GM18868 (cell line): Measurements from ENCODE around the gene CPNE9.
"Not testable (repeated sequence)": the region's sequence is repeated elsewhere in the genome, so short reads cannot be mapped to it uniquely, and the experiment has no call there.

Experiments used
- ATAC-seq: cut with Tn5 transposase; IDR thresholded peaks from one replicate; pipeline ENCODE4 v1.9.1; 2021; ENCODE audit warnings: mild to moderate bottlenecking, moderate library complexity; ENCODE audit not compliant: unreplicated experiment

The CPNE9 gene

DNA sequence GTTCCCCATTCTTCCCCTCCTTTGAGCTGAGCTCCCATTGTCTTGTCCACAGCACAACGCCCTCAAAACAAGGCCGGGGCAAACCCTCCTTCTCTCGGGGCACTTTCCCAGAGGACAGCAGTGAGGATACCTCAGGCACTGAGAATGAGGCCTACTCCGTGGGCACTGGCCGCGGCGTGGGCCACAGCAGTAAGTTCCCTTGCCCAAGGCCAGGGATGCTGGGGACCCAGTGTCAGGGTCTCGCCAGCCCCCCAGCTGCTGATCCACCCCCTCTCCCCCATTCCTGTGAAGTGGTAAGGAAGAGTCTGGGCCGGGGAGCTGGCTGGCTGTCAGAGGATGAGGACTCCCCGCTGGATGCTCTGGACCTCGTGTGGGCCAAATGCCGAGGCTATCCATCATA lies 41.9 kb downstream of the CPNE9 start:
- no peak for ATAC-seq

DNA sequence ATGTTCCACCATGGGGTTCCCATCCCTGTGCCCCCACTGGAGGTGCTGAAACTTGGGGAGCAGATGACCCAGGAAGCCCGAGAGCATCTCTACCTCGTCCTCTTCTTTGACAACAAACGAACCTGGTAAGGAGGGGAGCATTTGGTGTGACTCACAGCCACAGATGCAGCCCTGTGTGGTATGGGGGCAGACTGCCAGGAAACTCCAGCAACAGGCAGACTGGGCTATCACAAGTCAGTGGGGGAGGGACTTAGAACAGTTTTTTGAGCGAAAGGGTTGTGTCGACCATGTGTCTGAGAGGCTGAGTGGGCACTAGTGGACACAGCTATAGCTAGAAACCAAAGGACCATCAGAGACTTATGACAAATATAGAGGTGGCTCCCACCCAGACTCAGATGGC lies 42.7 kb downstream of the CPNE9 start:
- ATAC-seq: no peak

DNA sequence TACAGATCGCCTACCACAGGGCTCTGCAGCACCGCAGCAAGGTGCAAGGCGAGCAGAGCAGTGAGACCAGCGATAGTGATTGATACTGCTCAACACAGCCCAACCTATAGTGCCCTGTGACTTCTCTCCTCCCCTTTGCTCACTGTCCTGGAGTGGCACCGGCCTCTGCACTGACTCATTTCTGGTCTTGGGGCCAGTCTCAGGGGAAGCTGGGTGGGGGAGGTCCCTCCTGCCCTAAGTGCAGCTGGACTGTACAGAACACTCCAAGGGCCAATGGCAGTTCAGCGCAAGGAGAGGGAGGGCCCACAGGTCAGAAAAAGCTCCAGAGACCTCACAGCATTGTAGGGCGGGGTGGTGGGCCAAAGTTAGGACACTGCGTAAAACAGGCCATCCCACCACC lies 43.6 kb downstream of the CPNE9 start:
- ATAC-seq: no peak

DNA sequence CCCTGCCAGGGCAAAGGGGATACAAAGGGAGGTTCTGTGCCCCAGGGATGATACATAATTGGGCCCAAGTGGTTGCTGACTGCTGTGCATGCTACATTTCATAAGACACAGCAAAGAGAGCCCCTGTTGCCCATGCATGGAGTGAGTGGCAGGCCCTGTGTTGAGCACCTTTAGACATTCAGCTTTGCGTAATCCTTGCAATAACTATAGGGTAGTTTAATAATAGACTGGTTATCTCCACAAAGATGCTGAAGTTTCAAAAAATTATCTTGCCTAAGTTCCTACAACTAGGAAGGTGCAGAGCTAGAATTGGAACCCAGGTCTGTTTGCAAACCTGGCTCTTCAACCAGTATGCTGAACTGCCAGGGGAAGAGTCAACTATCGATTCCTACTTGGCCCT lies 44.4 kb downstream of the CPNE9 start:
- ATAC-seq: no peak

DNA sequence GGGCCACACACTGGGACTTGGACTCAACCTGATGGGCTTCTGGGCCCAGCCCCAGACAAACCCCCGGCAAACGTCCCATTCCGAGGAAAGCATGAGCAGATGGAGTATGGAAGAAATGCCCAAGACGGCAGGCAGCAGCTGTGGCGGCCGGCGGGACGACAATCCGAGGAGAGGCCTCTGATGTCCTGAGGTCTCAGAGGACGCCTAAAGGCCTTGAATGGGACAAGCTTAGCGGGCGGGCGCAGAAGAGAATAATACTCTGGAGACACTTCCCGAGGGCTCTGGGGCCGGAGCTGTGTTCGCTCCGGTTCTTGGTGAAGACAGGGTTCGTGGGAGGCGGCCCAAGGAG lies 45.6 kb downstream of the CPNE9 start:
- no peak for ATAC-seq

DNA sequence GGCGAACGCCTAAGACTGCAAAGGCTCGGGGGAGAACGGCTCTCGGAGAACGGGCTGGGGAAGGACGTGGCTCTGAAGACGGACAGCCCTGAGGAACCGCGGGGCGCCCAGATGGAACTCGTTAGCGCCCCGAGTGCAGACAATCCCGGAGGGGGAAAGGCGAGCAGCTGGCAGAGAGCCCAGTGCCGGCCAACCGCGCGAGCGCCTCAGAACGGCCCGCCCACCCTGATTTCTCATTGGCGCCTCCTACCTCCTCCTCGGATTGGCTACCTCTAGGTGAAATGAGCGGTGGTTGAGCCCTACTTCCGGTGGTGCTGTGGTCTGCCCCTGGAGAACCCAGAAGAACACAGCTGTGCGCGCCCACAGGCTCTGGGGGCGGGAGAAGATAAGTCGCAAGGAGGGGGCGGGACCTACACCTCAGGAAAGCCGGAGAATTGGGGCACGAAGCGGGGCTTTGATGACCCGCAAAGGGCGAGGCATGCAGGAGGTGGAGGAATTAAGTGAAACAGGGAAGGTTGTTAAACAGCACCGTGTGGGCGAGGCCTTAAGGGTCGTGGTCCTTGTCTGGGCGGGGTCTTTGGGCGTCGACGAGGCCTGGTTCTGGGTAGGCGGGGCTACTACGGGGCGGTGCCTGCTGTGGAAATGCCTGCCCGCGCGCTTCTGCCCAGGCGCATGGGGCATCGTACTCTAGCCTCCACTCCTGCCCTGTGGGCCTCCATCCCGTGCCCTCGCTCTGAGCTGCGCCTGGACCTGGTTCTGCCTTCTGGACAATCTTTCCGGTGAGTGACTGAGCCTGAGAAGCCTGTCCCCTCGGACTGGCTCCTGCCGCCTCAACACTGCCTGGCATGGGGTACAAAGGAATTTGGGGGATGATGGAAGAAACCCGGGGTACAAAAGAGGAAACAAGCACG lies 46.3 kb downstream of the CPNE9 start, which contains the start of gene OGG1:
Gene OGG1 (plus strand): TSS at position 308 of the 911 bp plus-strand sequence. CDS start 335 bp downstream, at position 643.
- peak; percentile 92 for ATAC-seq

DNA sequence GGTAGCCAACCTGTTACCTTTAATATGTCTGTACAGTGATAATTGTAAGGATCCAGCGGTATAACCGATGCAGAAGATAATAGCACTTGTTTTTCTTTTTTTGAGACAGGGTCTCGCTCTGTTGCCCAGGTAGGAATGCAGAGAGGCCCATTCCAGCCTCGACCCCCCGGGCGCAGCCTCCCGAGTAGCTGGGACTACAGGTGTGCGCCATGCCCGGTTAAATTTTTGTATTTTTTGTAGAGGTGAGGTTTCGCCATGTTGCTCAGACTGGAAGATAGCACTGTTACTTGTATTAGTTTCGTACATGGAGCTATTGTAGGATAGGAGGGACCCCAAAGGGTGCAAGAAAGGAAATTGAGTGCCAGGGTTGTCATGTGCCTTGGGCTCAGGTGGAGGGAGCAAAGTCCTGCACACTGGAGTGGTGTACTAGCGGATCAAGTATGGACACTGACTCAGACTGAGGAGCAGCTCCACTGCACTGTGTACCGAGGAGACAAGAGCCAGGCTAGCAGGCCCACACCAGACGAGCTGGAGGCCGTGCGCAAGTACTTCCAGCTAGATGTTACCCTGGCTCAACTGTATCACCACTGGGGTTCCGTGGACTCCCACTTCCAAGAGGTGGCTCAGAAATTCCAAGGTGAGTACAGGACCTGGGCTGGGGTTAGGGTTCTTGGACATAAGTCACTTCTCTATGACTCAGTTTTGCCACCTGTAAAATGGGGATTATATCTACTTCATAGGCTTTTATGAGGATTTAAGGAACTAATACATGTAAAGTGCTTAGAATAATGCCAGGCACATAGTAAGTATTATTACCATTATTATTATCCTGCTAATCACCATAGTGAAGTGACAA lies 47.2 kb downstream of the CPNE9 start:
- ATAC-seq: no peak

DNA sequence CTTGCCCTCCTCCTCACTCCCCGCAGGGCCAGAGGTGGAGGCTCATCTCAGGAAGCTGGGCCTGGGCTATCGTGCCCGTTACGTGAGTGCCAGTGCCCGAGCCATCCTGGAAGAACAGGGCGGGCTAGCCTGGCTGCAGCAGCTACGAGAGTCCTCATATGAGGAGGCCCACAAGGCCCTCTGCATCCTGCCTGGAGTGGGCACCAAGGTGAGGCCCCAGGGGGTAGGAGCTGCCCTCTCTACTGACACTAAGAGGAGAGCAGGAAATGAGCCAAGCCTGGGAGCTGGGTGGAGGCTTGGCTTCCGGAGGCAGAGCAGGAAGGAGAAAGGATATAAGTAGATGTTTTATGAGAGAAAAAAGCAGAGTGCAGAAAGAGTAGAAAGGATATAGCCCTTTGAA lies 51.0 kb downstream of the CPNE9 start:
- ATAC-seq: no peak

DNA sequence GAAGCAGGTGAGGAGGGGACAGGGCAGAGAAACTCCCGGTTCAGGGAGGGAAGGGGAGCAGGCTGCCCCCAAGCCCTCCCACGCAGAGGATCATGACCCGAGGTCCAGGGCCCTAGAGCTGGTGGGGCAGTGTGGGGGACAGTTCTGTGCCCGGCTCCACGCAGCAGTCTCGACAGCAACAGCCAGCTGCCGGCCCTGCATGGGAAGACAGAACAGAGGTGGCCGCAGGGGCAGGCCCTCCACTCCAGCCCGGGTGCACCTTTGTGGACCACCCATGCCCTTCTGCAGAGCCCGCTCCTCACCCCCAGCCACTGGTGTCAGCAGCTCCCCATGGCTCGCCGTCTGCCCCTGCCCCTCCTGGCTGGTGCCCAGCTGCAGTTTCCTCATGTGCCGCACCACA lies 53.8 kb downstream of the CPNE9 start:
- no peak for ATAC-seq

DNA sequence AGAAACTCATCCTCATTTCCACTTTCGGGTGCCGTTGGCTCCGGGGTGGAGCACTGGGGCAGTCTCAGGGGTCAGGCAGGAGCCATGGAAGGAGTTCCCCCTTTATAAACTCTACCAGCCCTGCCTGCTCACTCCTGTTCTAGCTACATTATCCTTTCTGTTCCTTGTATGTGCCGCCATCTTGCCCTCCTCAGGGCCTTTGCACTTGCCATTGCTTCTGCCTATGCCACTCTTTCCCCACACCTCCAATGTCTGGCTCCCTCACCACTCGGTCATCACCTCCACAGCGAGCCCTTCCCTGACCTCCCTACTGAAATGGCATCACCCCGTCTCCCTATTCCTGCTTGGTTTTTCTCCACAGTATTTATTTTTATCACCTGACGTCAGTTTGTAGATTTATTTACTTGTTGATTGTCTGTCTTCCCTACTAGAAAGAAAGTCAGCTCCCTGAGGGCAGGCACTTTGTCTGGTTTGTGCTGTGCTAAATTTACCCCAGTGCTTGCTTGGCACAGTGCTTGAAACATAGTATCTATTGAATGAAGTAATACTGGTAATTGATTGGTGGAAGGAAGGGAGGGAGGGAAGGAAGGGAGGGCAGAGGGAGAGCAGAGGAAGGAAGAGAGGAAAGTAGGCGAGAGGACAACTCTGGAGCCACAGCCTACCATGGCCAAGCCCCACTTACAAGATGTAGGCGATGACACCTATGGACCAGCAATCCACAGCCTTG lies 57.3 kb downstream of the CPNE9 start:
- ATAC-seq: no peak

DNA sequence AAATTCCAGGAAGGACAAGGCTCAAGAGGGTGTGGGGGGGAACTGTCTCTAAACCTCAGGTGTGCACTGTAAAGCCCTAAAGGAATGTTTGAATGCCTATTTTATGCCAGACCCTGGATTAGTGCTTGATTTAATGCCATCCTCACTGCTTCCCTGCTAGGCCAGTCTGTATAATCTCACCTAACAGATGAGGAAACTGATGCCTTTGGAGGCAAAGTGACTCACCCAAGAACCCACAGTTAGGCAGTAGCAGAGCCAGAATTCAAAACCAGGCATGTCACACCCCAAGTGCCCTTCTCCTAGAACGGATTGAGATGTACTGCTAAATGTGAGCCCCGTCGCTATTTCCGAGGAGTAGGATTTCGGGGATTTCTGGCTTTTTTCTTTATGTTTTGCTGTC lies 58.3 kb downstream of the CPNE9 start:
- no peak for ATAC-seq

DNA sequence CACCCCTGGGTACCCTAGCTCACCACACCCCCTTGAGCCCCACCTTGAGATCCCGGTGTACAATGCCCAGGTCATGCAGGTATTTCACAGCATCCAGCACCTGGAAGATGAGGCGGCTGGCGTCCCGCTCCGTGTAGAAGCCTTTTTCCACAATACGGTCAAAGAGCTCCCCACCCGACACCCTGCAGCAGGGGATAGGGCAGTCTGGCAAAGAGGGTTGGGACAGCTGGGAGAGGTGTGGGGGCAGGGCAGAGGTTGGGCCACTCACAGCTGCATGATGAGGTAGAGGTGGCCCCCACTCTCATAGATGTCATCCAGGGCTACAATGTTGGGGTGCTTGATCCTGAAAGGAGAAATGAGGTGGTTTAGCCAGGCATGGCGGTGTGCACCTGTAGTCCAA lies 59.2 kb downstream of the CPNE9 start:
- no peak for ATAC-seq

DNA sequence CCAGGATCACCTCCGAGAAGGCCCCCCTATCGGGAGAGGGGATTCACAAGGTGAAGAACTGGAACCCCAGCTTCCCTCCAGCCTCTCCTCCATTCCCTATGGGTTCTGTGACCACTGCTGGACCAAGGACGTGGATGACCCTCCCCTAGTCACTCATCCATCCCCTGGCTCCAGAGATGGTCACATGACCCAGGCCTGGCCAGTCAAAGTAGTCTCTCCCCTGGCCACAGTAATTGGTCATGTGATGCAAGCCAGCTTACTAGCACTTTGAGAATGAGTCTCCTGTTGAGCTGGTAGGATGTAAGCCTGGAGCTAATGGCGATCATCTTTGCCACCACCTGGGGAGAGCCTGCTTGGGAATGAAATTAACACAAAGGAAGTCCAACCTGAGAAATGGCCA lies 62.2 kb downstream of the CPNE9 start:
- no peak for ATAC-seq

DNA sequence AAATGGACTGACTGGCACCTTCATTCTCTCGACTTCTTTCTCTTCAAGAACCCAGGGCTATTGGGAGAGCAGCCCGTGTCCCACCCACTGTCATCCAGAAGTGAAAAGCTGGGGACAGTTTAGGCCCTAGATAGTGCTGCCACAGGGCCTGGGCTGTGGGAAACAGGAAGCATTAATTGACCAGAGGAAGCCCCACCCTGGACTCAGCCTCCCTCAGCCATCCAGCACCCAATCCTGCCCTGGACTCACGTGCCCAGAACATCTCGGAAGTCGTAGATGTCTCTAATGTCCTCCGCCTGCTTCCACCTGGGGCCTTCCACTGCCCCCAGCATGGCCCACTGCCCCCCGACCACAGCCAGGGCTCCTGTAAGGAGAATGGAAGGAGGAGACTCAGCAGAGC lies 63.8 kb downstream of the CPNE9 start:
- no peak for ATAC-seq

DNA sequence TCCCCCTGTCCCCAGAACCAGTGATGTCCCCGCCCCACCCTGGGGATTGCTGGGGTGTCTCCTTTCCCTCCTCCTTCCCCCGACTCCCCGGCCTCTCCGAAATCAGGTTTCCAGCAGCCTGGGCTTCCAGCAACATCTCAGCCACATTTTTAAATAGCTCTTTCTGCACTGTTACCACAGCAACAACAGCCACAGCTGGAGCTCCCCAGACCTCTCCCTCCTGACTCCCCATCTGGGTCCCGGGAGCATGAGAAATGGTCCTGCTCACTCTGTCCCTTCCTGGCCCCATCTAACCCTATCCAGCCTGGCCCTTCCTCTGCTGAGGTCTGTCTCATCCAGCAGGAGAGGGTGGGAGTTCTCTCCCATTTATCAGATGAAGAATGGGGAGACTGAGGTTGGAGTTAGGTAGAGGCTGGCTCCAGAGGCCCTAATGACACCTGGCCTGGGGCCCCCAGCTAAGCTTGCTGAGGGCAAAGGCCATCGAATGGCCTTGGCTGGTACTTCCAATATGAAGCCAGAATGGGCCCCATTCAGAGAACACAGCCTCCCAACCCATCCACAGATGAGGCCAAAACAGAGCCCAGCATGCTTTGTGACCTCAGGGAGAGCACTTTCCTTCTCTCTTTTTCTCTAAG lies 64.6 kb downstream of the CPNE9 start:
- no peak for ATAC-seq

DNA sequence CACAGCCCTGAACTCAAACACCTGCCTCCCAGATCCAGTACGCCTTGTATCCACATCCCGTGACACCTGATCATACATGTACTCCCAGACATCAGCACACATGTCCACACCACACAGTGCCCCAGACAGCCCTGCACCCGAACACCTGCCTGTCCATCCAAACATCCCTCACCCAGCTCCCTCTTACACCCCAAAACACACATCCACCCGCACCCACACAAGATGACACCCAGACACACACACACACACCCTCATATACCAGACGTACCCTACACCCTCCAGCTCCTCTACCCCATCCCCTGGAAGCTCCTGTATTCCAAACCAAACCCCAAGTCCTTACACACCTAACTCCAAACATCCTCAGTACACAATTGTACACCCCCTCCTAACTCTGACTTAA lies 65.4 kb downstream of the CPNE9 start:
- ATAC-seq: no peak

DNA sequence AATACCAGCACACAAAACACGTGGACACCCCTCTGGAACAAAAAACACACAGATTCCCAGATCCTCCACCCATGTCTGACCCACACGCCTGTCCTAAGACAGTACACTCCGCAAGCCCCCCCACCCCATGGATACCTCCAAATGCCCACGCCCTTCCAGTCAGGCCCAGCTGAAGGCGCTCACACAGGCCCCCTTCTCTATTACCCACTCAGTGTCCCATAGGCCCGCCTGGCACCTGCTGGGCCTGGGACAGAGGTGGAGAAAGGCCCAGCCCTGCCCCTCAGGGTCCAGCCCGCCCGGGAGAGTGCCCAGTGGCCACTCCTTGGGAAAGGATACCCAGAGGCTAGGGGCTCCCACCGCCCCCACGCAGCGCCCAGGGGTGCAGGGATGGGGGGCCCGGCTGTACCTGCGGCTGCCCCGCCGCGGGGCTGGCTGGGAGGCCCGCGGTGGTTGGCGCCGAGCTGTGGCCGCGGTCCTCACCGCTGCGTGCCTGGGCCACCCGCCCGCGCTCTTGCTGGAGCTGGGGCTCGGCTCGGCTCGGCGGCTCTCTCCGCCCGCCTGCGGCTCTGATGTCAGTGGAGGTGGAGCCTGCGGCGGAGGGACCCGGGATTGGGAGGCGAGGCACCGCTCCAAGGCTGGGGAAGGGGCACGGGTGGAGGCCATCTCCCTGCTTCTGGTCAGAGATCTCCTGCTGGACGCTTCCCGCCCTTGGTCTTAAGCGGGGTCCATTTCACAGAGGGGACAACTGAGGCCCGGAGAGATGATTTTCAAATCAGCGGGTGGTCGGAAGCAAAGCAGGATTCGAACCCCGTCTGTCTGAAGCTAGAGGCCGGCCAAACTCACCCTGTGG lies 66.0 kb downstream of the CPNE9 start, which contains the start of gene CAMK1:
Gene CAMK1 (minus strand): TSS at position 522 of the 850 bp plus-strand sequence. CDS start 2,198 bp downstream, outside the sequence.
- peak; percentile 92 for ATAC-seq

DNA sequence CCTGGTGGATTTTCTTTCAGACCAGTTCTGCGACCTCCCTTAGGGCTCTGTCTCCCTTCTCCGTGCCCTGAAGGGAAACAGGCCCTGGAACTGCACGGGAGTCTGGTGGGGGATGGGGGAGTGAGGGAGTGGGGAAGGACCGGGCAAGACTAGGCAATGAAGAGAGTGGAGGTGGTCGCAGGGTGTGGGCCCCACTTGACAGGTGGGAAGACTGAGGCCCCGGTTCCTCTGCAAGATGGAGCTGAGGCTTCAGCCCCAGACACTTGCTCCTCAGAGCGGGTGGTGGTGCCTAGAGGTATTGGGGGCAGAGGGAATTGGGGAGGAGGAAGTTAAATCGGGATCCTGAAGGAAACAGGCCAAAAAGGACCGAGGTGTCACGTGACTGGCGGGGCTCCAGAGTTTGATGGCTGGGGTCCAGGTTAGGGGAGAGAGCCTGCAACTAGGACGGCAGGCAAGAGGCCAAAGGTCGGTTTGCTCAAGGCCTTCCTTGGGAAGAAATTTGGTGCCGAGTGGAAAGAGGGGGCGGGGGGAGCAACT lies 66.7 kb downstream of the CPNE9 start:
- no peak for ATAC-seq

DNA sequence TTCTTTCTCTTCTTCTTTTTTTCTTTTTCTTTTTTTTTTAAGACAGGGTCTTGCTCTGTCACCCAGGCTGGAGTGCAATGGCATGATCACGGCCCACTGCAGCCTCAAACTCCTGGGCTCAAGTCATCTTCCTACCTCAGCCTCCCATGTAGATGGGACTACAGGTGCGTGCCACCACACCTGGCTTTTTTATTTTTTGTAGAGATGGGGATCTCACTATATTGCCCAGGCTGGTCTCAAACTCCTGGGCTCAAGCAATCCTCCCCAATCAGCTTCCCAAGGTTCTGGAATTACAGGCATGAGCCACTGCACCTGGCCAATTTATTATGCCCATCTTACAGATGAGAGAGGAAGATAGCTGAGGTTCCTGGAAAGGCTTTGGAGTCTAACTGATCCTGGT lies 67.4 kb downstream of the CPNE9 start:
- not testable (repeated sequence) for ATAC-seq
